ENCODE data around the gene PIK3AP1.

PIK3AP1 gene

GRCh38 chr10:96637709-96638108, 82.6 kb downstream of the PIK3AP1 start:
- TF ChIP-seq CTCF (IDR thresholded peaks at IDR 0.05; ENCODE audit: low read depth, low read length) = no peak
- no peak for DNase-seq (ENCODE audit: extremely low read depth, low read depth)

- no peak for TF ChIP-seq CTCF (IDR thresholded peaks at IDR 0.05; ENCODE audit: low read depth, low read length)
These were observed 83.8 kb downstream of the PIK3AP1 start for GRCh38 chr10:96636551-96636950.

DNA sequence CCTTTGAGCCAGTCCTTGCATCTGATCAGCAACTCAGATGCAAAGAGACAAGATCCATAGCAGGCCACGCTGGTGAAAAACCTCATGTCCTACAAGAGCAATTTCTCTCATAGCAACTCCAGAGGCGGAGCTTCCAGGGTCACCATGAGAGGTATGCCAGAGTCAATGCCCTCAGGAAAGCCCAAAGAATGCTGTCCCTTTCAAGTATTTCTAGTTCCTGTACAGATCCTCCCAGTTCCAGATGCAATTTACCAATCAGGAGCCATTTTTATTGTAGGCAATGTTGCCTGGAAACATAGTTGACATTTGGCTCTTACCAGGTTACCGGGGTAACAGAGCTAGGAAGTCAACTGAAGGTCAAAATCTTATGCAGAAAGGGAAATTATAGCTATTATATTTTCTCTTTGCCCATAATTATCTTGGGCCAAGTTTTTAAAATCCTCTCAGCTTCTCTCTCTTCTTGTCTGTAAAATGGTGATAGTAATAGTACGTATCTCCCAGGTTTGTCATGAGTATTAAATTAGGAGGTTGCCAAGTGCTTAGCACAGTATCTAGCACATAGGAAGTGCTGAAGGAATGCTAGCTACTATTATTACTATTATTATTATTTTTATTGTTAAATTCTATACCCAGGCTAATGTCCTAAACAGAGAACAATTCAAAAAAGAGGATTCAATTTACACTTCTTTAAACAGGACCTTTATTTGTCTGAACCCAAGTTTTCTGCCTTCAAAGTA, 87.2 kb downstream of the PIK3AP1 start:
- DNase-seq (ENCODE audit: extremely low read depth, low read depth) = no peak
- no peak for TF ChIP-seq CTCF (IDR thresholded peaks at IDR 0.05; ENCODE audit: low read depth, low read length)

More at GRCh38 chr10:96636551-96636950, 83.8 kb downstream of the PIK3AP1 start:
- no peak for DNase-seq (ENCODE audit: extremely low read depth, low read depth)

GRCh38 chr10:96627292-96627691, 93.0 kb downstream of the PIK3AP1 start:
- TF ChIP-seq CTCF (IDR thresholded peaks at IDR 0.05; ENCODE audit: low read depth, low read length) = no peak
- DNase-seq (ENCODE audit: extremely low read depth, low read depth) = no peak

GRCh38 chr10:96626795-96627194, 93.5 kb downstream of the PIK3AP1 start:
- DNase-seq (ENCODE audit: extremely low read depth, low read depth) = no peak
- no peak for TF ChIP-seq CTCF (IDR thresholded peaks at IDR 0.05; ENCODE audit: low read depth, low read length)

DNA sequence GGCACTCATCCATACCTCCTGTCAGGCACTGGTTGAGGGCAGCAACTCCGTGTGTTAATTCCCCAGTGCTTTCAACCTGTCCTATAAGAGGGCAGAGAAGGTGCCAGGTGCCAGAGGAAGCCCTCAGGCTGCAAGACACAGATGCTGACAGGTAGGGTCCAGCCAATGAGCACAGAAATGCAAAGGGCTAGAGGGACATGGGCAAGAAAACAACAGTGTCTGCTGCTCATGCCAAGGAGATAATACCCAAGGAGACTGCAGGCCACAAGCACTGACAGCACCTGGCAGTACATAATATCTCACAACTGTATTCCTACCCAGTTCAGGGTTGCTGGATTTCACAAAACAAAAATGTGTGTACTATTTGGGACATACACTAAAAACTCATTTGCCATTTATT, 95.1 kb downstream of the PIK3AP1 start:
- TF ChIP-seq CTCF (IDR thresholded peaks at IDR 0.05; ENCODE audit: low read depth, low read length) = no peak

DNA sequence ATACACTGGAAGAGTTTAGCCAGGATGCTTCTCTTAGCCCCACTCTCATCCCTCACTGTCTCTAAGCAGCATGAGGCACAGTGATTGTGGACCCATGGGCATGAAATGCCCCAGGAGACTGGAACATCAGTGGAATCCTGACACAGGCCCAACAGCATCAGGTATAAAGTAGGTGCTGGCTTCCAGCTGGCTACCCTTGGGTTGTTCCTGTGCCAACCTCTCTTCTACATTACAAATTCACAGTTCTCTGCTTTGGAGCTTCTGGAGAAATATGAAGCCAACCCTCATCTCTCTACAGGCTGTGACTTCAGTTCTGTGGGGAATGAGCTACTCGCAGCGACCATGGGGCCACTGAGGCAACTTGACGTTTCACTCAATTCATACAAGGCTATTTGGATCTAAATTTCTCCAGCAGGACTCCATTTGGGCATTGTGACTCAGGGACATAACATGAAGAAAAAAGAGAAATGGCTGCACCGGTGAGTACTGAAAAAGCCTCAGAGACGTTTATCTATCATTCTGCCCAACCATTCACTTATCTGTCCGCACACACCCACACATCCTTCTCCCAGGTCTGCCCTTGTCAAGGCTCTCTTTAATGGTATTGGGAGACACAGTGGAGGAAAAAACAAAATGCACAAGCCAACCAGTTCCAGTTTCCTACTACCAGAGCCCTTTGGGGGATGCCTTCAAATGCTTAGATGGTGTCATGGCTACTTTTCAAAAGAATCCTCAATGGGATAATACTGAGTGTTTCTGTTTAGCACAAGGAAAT, 98.1 kb downstream of the PIK3AP1 start:
- no peak for DNase-seq (ENCODE audit: extremely low read depth, low read depth)
- no peak for TF ChIP-seq CTCF (IDR thresholded peaks at IDR 0.05; ENCODE audit: low read depth, low read length)

More for the DNA sequence above, 95.1 kb downstream of the PIK3AP1 start:
- no peak for DNase-seq (ENCODE audit: extremely low read depth, low read depth)

All from AG09319 (cell line).